Right lung (tissue), 5 donors: Measurements from ENCODE around the gene ITGB7. TPM values are rescaled to one million over a fixed set of nuclear protein-coding genes. Genes with fewer than 3 reads are reported as not detected.
A peak's percentile ranks its signal among the peaks of the same experiment; 100 is the strongest.
"Not testable (repeated sequence)": the region's sequence is repeated elsewhere in the genome, so short reads cannot be mapped to it uniquely, and the experiment has no call there.

Experiments used
- DNase-seq, 2 donors: peaks; one replicate each; pipeline ENCODE4 v3.0.0-alpha.2; 2013
- polyA plus RNA-seq, 5 donors: library from polyadenylated mRNA; unstranded; fragments of 120-200 nt; gene quantifications; one replicate each; pipeline versions ENCODE4 v1.2.1 to v1.2.3, GENCODE V29; 2013; ENCODE audit warnings: inconsistent platforms in 1 of 5, low replicate concordance in 1 of 5; ENCODE audit not compliant: insufficient read length in 5 of 5, insufficient read depth in 1 of 5

ITGB7 gene
- polyA plus RNA-seq, 5 donors = 0.90 to 2.1 (median 1.2) TPM

DNA sequence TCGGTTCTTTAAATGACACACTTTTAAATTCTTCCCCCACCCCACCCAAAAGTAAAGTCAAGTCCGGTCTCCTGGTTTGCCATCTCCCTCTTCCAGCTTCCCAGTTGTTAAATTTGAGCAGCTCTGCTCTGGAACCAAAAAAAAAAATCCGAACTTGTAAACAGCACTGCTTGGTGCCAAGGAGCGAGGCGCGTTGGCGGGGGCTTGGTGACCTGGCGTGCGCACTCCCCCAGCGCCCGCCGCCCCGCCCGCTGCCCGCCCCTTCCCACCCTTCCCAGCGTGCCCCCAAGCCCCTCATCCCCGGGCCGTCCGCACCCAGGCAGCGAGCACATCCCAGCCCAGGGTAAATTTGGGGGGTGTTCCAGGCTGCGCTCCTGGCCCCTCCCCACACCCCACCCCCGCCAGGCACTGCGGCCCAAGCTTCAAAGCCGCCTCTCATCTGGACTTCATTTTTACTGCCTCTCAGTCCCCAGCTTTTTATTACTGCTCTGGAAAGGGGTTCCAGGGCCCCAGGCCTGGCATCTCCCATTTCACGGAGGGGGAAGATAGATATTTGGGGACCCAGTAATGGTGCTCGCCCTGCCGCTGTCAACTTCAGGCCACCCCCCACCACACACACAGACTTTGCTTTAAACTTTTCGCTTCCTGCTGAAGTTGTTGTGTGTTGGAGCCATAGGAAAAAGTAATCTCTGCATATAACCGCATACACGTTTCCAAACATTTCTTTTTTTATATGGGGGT lies 11.7 kb upstream of the ITGB7 start:
- DNase-seq = no peak

DNA sequence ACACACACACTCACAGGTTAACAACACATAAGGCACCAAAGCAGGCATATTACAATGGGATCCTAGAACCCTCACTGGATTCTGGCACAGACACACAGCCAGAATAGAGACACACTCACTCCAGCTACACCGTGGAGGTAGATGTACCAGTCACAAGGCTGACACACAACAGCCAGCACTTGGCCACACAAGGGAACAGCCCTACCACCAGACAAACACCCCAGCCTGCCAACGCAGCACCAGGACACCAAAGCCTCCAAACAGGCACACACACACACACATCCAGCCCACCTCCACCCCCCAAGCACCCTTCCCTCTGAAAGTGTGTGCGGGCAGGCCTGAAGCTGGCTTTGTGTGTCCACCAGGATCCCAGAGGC lies 10.9 kb upstream of the ITGB7 start:
- no peak for DNase-seq

DNA sequence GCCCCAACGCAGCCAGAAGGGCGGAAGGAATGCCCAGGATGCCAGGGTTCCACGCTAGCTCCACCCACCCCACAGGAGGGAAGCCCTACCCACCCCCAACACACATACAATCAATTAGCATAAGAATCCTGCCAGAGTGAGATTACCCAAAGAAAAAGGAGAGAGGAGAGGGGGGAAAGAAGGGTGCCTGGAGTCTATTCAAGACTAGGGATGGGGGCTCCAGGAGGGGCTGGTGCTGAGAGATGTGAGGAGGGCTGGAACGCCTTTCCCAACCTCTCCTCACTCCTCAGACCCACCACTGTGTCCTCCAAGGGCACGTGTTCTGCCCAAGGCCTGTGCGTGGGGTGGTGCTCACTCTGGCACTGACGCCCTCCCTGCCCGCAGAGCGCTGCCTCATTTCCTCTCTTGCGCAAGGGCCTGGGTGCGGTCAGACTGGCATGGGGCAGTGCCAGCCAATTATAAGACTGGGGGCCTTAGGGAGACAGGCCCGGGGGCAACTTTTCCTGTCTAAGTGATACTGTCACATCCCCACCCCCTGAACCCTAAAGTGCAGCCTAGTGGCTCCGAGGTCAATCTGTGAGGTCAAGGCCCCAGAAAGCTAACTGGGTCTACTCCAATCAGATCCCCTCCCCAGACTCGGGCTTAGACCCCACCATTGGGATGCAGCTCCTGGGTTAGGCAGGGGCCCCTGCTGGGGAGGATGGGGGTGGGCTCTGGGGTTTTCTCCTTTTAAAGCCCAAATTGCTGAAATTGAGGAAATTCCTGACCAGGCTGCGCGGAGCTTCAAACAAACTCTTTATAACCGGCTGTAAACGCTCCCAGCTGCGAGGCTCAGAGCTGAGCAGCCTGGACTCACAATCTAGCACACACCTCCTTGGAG lies 10.2 kb upstream of the ITGB7 start:
- DNase-seq = no peak

DNA sequence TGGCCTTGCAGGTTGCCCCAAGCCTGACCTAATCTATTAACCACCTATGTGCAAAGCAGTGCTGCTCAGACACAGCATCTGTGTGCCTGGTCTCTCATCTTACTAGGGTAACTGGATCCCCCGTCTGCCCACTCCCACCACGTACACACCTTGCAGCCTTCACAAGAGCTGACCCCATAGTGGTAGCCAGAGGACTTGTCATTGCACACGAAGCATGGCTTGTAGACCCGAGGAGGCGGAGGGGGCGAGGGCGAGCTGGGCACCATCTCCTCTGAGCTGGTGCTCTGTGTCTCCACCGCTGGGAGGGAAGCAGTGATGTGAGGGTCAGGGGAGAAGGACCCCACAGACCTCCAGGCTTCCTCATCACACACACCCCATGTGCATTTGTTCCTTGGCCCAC lies 8.4 kb upstream of the ITGB7 start:
- no peak for DNase-seq

DNA sequence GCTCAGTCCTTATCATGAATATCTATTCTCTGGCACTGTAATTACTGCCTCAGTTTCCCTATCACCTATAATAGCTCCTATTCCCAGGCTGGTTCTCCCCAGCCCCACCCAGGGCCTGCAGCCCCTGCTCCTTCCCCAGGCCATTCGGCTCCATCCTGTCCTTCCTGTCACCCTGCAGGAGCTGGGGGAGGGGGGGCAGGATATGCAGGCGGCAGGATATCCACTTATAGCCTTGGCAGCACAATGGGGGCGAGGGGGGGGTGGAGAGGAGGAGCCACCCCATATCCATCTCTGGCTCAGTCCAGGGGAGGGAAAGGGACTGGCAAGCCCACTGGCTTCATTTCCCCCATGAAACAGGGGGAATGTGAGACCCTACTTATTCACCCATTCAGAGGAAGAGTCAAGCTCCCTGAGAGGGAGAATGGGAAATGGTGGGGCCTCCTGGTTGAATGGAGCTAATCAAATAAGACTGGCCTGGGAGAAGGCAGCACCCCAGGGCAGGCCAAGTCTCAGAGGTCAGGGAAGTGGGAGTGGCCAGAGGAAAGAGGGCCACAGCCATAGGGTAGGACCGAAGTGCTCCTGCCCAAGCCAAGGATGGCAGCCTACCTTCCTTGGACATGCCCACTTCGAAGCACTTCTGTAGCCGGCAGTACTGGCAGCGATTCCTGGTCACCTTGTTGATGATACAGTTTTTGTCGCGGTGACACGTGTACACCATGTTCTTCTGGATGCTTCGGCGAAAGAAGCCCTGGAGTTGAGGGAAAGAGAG lies 7.8 kb upstream of the ITGB7 start:
- no peak for DNase-seq

DNA sequence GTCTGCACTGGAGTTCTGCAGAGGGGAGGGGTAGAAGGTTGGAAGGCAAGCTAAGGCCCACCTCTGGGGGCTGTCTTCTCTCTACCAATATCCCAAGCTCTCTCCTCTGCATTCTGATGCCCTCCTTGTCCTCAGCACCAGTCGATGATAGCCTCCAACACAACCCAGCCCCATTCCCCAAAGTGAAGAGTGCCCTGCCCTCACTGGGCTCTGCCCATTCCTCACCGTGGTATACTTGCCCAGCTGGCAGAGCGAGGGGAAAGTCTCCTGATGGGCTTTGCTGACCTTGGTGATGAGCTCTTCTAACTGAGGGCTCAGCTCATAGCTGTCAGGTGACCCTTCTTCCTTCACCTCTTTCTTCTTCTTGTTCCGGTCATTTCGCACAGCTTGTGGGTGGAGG lies 7.2 kb upstream of the ITGB7 start:
- no peak for DNase-seq

DNA sequence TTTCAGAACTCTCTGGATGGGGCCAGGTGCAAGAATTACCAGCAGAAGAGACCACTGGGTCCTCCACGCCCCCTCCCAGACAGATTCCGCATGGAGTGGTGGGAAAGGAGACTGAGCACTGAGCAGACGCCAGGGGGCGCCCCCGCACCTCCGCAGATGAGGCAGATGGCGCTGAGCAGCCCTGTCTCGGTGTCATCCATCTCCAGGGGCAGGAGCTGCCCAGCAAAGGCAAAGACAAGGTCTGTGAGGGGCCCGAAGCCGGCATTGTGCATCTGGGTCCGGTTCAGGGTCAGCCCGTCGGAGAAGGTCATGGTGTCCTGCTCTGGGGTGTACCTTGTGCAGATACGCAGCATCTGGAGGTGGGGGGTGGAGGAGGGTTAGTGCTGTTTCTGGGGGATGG lies 6.3 kb upstream of the ITGB7 start:
- peak in 1 of 2 donors; percentile 64 for DNase-seq

DNA sequence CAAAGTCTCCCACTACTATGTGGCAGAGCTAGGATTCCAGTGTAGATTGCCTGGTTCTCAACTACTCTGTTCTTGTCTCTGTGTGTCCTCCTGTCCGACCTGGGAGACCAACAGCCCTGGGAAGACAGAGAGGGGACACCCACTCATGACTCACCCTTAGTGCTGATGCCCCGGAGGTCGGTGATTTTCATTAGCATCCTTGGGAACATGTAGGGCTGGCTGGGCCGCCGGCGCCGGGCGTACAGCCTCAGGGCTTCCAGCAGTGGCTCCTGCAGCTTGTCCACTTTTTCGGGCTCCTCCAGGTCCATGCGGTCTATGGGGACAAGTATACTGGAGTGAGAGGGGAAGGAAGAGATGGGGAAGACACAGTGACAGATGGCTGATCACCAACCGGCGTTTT lies 5.9 kb upstream of the ITGB7 start:
- no peak for DNase-seq

DNA sequence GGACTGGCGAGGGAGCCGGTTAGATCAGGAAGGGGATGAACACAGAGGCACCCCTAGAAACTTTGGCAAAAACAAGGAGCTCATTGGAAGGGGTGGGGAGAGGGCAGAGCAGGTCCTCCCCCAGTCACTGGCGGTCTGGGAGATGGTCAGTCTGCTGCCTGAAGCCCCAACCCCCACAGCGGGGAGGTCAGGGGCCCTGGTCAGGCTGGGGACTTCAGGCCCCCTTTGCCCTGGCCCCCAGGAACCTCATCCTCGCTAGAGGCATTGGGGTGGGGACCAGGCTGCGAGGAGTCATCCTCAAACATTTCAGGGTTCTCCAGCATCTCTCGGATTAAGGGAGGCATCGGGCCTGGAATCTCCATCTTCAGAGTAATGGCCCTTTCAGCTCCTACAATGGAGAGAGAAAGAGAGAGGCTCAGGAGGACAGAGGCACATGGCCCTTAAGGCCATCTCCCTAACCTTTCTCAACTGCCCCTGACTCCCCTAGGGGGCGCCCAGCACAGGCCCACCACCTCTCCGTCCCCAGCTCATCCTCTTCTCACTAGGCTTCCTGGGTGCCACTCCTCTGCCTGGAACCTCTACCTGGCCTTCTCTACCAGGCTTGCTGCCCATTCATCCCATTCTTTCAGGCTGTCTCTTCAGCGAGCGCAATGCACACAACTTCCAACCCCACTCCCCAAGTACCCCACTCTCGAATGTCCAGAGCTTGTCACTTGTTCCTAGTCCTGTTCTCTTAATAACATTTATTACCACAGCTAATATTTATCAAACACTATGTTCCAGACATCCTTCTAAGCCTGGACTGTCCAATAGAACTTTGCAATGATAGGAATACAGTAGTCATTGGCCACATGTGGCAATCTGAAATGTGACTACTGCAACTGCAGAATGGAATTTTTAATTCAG lies 4.7 kb upstream of the ITGB7 start:
- DNase-seq = no peak

DNA sequence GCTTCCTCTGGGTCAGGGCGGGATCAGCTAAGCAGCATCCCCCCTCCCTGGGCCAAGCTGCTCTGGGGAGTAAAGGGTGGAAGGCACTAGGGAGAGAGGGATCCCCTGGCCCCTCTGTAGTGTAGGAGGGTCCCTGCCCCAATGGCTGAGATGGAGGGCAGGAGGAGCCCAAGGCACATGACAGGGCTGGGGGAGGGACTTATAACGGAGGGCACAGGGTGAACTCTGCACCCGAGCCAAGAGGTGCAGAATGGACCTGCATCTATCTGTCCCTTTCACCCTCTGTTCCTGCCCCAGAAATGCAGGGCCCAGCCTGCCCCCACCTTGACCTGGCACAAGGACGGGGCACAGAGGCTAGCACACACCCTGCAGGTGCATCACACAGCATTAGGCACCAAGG lies 3.8 kb upstream of the ITGB7 start:
- DNase-seq = no peak

DNA sequence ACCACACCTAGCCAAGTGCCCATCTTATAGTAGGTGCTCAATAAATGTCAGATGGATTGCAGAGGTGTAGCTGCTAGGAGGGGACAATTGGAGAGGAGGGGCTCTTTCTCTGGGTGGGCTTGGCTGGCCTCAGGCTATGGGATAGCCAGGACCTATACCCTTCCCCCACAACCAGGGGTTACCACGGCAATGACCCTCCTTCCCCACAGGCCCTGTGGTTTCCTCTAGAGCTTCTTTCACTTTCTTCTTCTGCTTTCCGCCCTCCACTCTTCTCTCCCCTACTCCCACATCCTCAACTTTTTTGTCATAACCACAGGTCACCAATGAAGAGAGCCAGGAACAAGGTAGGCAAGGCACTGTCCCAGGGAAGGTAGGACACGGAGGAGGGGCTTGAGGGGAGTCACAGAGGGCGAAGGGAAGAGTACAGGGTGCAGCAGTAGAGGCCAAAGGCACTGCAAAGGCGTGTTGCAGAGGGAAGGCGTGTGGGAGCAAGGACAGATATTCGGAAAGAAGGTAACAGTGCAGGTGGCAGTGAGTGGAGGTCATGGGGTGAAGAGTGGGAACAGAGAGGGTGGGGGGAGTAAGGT lies 1.9 kb upstream of the ITGB7 start:
- no peak for DNase-seq

DNA sequence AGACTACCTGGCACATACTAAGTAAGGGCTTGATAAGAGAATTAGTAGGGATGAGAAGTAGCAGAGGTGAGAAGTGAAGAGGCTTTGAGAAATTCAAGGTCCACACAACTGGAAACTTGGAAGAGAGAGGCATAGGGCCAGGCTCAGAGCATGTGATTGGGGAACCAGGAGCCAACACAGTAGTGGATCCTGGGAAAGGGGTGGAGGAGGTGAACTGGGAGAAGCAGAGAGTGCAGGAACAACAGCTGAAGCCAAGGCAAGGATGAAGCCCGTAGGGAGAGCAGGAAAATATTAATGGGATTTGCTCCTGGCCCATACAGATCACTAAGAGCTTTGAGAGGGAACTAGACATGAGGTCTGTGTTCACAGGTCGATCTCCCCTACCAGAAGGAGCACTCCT lies 1.4 kb upstream of the ITGB7 start:
- no peak for DNase-seq

DNA sequence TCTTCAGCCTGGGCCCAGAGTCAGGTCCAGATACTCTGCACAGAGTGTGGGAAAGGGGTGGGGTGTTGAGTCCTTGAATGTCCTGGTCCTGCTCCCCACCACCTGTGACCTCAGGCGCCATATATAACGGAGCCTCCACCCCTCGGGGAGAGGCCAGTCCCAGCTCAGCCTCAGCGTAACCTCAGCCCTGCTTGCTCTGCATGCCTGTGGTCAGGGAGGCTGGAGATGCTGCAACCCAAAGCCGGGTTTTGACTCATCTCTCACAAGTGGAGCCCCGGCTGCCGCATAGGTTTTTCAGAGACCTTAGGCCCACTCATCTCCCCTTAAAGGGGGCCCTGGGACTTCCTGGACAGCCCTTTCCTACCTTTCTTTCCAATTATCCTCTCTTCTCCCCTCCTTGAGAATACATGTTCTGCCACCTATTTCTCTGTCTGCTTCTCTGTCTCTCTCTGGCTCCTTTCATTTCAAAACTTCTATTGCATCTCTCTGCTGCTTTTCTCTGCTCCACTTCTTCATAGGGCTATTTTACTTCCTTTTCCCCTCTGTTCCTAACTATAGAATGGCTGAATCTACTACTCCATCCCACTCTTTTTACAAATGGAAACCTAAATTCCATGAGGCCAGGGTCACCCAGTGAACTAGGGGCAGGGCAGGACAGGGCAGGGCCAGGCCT lies 1.2 kb downstream of the ITGB7 start:
- DNase-seq = no peak

DNA sequence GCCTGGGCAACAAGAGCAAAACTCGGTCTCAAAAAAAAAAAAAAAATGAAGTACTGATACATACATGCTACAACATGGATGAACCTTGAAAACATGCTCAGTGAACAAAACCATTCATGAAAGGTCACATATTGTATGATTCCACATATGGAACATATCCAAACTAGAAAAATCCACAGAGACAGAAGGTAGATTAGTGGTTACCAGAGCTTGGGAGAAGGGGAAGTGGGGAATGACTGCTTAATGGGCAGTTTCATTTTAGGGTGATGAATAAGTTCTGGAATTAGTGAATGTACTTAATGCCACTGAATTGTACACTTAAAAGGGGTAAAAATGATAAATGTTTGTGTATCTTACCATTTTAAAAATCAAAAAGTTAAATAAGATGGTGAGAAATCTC lies 2.7 kb downstream of the ITGB7 start:
- no peak for DNase-seq

DNA sequence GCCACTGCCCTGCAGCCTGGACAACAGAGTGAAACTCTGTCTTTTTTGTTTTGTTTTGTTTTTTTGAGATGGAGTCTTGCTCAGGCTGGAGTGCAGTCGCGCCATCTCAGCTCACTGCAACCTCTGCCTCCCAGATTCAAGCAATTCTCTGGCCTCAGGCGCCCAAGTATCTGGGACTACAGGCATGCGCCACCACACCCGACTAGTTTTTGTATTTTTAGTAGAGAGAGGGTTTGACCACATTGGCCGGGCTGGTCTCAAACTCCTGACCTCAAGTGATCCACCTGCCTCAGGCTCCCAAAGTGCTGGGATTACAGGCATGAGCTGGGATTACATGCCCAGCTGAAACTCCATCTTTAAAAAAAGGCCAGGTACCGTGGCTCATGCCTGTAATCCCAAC lies 4.7 kb downstream of the ITGB7 start:
- not testable (repeated sequence) for DNase-seq

DNA sequence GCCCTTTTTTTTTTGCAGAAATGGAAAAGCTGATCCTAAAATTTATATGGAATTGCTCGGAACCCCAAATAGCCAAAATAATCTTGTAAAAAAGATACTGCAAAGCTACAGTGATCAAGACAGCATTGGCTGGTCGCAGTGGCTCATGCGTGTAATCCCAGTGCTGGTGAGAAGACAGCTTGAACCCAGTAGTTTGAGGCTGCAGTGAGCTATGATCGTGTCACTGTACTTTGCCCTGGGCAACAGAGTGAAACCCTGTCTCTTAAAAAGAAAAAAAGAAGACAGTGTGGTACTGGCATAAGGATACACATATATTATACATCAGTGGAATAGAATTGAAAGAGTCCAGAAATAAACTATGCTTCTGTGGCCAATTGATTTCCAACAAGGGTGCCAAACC lies 5.4 kb downstream of the ITGB7 start:
- DNase-seq = no peak

DNA sequence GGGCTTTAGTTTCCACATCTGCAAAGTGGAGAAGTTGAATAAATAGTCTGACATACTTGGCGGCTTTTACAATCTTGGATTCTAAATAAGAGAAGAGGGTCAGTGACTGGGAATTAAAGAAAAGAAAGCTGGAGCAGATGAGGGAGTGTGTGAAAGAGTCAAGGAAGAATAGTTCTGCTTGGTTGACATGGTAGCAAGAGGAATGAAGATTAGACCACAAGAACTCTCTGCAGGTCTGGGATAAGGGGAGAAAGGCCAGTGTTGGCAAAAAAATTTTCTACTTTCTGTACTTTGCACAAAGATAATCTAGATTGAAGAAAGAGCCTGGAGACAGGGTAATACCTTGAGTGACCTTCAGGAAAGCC lies 5.9 kb downstream of the ITGB7 start:
- DNase-seq = no peak

DNA sequence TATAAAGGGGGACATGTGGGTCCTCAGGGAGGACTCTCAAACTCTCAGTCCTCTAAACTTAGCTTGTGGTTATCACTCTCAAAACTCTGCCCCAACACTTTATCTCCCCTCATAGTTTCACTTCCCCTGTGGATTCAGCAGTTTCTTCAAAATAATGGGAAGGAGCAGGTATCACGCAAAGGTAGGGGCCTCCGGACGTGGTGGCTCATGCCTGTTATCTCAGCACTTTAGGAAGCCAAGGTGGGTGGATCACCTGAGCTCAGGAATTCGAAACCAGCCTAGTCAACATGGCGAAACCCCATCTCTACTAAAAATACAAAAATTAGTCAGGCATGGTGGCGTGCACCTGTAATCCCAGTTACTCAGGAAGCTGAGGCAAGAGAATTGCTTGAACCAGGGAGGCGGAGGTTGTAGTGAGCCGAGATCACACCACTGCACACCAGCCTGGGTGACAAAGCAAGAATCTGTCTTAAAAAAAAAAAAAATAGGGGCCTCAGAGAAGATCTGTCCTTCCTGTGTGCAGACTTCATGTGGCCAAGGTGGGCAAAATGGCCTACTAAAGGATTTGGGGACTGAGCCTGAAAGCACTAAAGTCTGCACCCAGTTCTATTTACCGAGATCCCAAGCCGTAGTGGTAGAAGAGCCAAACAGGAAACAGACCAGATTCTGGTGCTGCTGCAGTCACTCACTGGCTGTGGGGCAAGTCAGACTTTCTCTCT lies 6.4 kb downstream of the ITGB7 start:
- no peak for DNase-seq

DNA sequence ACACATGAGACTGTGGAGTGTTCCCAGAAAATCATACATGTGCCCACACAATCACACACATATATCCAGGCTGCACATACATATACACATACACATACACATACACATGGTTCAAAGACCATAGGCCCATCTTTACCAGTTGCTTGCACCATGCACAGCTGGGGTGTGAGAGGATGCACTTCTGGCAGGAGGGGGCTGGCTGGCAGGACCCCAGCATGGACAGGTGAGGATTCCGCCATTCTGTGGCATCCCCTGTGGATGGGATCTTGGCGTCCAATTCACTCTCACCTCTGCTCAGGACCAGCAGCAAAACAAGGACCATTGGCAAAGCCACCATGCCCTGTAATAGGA lies 7.0 kb downstream of the ITGB7 start:
- no peak for DNase-seq

DNA sequence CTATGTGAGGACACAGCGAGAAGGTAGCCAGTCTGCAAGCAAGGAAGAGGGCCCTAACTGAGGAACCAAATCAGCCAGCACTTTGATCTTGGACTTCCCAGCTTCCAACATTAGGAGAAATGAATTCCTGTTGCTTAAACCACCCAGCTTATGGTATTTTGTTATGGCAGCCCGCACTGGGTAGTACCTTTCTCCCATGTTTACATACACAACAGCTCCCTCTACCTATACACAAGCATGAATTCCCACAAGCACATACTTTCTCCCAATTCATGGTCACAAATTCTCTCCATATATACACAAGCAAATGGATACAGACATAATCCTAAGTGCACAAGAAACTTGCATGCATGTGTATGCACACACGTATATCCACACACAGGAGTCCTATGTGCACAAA lies 7.4 kb downstream of the ITGB7 start:
- no peak for DNase-seq
